ENCODE measurements around the gene MYEF2.

The MYEF2 gene

GRCh38 chr15:48131324-48131723 lies 46.8 kb downstream of the MYEF2 start:
- TF ChIP-seq, protein P1, sequence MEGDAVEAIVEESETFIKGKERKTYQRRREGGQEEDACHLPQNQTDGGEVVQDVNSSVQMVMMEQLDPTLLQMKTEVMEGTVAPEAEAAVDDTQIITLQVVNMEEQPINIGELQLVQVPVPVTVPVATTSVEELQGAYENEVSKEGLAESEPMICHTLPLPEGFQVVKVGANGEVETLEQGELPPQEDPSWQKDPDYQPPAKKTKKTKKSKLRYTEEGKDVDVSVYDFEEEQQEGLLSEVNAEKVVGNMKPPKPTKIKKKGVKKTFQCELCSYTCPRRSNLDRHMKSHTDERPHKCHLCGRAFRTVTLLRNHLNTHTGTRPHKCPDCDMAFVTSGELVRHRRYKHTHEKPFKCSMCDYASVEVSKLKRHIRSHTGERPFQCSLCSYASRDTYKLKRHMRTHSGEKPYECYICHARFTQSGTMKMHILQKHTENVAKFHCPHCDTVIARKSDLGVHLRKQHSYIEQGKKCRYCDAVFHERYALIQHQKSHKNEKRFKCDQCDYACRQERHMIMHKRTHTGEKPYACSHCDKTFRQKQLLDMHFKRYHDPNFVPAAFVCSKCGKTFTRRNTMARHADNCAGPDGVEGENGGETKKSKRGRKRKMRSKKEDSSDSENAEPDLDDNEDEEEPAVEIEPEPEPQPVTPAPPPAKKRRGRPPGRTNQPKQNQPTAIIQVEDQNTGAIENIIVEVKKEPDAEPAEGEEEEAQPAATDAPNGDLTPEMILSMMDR (IDR thresholded peaks at IDR 0.05; ENCODE audit: borderline replicate concordance, control extremely low read depth, extremely low read depth, insufficient read depth, missing control alignments), result no peak
- in situ Hi-C loops (cut with MboI; ENCODE audit: low sequenced_read_pairs, unreplicated experiment), result no loop called here
- no peak for DNase-seq (ENCODE audit: low spot score)

DNA sequence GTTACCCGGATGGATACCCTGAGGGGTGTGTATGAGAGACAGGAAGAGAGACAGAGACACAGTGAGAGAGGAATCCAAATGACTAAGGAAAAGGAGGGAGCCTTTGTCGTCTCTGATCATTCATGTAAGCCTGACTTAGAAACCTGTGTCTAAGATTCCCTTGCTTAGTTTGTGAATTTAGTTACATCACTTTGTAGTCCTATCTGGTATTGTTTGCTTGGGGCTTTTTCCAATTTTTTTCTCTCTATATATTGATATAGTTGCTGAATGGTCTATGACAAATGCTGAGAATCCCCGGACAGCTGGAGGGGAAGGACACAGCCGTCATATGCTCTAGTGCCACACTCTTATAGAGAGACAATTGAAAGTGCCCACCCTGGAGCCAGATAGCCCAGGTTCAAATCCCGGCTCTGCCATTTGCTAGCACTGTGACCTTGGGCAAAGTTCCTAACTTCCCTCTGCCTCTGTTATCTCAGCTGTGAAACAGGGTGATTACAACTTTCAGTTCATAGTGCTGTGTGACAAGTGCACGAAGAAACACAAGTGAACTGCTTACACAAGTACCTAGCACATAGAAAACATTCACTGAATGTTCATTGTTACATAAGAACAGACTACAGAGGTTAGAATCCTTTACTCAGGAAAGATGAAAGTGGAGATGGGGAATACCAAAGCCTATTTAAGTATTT lies 51.3 kb downstream of the MYEF2 start:
- DNase-seq (ENCODE audit: low spot score), result no peak
- in situ Hi-C loops (cut with MboI; ENCODE audit: low sequenced_read_pairs, unreplicated experiment), result no loop called here
- TF ChIP-seq, protein P1 (IDR thresholded peaks at IDR 0.05; ENCODE audit: borderline replicate concordance, control extremely low read depth, extremely low read depth, insufficient read depth, missing control alignments), result no peak

- DNase-seq (ENCODE audit: low spot score), result no peak
- TF ChIP-seq, protein P1 (IDR thresholded peaks at IDR 0.05; ENCODE audit: borderline replicate concordance, control extremely low read depth, extremely low read depth, insufficient read depth, missing control alignments), result no peak
- in situ Hi-C loops (cut with MboI; ENCODE audit: low sequenced_read_pairs, unreplicated experiment), result no loop called here
These were observed 56.2 kb downstream of the MYEF2 start for GRCh38 chr15:48121849-48122248.

GRCh38 chr15:48120745-48121144 lies 57.4 kb downstream of the MYEF2 start, which contains the start of gene SLC24A5:
TSS of gene SLC24A5 (plus strand) at chr15:48120990. CDS start at chr15:48121045, 55 bp downstream.
- DNase-seq (ENCODE audit: low spot score), result no peak
- TF ChIP-seq, protein P1 (IDR thresholded peaks at IDR 0.05; ENCODE audit: borderline replicate concordance, control extremely low read depth, extremely low read depth, insufficient read depth, missing control alignments), result no peak
- in situ Hi-C loops (cut with MboI; ENCODE audit: low sequenced_read_pairs, unreplicated experiment), result no loop called here

GRCh38 chr15:48119277-48119676 lies 58.8 kb downstream of the MYEF2 start:
- in situ Hi-C loops (cut with MboI; ENCODE audit: low sequenced_read_pairs, unreplicated experiment), result no loop called here
- no peak for DNase-seq (ENCODE audit: low spot score)
- TF ChIP-seq, protein P1 (IDR thresholded peaks at IDR 0.05; ENCODE audit: borderline replicate concordance, control extremely low read depth, extremely low read depth, insufficient read depth, missing control alignments), result no peak

- in situ Hi-C loops (cut with MboI; ENCODE audit: low sequenced_read_pairs, unreplicated experiment), result no loop called here
- TF ChIP-seq, protein P1 (IDR thresholded peaks at IDR 0.05; ENCODE audit: borderline replicate concordance, control extremely low read depth, extremely low read depth, insufficient read depth, missing control alignments), result no peak
- peak; percentile 4 for DNase-seq (ENCODE audit: low spot score)
These were observed 65.9 kb downstream of the MYEF2 start for GRCh38 chr15:48112242-48112641.

Measured in GM13976 (cell line).